Activated CD4-positive, alpha-beta T cell treated with anti-CD3 and anti-CD28 coated beads for 4 hours (primary cell): ENCODE measurements around the gene CSF1R.

Source experiments
- DNase-seq, 2 donors: peaks; one replicate each; pipeline ENCODE4 v3.0.0-alpha.2; 2020

The CSF1R gene

GRCh38 chr5:150120617-150121447 lies 34.5 kb upstream of the CSF1R start:
- no peak for DNase-seq

- no peak for DNase-seq
These were observed 33.7 kb upstream of the CSF1R start for GRCh38 chr5:150120062-150120441.

DNA sequence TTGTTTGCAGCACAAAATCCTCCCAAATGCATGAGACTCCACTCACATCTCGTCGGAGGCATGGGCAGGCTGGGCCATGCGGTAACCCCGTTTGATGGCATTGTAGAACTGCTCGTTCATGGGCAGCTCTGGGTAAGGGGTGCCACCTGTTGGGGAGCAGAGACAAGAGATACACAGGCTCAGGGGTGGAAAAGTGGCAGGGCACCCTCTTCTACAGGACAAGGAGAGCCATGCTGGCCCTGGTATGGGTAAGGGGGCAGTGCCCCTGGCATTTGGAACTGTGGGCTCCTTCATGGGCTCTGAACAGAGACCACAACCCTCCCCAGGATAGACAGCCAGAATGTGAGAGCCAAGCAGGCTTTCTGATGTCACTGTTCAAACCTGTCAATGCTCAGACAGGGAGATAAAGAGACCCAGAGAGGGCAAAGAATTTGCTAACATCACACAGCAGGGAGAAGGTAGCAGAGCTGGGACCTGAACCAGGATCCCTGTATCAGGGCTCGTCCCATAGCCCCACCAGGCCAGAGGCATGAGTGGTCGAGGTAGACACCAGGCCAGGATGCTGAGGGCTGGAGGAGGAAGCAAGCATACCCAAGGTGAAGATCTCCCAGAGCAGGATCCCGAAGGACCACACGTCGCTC lies 33.2 kb upstream of the CSF1R start:
- DNase-seq: no peak

DNA sequence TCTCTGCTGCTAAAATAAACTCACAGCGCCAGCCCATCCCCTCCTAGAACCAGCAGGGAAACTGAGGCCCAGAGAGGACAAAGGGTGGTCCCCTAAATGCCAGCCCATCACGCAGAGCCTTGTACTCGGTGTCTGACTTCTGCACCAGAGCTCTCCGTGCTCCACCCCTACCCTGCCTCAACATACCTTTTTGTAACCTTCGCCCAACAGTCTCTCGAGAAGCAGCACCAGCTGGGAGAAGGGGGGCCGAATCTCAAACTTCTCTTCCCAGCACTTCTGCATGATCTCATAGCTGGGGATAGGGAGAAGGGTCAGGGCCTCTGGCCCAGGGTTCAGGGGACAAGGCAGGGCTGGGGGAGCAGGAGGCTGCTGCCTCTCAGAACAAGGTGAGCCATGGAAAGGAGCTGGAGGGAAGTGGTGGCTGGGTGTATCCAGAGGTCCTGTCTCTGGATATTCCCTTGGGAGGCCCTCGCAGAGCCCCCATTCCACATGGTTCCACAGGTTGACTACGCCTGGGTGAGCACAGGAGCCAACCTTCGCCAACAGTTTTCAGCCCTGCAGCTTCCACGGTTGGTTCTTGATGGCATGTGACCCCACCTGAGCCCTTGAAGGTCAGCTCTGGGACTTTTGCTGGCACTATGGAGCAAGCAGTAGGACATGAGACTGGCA lies 32.3 kb upstream of the CSF1R start:
- DNase-seq: no peak

GRCh38 chr5:150117945-150118560 lies 31.7 kb upstream of the CSF1R start:
- no peak for DNase-seq

DNA sequence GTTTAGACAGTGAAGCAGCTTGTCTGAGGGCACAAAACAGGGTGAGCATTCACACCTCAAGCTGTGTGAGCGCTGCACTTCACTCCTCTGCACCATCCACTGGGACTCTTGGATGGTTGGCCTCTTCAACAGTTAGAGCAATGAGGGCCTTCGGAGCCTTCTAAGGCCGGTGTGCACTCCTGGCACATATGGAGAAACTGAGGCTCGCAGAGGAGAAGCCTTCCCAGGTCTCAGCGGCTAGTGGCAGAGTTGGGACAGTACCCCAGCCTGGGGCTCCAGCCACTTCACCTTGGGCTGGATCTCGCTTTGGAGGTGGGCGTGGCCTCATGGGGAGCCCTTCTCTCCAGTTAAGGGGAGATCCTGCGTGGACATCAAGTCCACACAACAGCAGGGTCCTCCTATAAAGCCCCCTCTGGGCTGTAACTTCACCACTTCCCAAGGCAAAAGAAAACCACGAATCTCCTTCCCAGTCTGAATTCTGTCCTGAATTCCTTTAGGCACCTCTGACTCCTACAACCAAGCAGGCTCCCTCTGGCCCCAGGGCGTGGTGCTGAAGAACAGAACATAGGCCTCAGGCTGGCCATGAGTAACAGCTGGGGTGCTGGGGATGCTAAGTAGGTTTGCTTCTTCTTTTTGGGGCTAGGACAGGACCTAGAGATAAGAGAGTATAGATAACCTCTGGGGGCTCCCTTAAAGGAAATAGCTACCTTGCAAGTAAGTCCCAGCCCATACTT lies 30.5 kb upstream of the CSF1R start:
- DNase-seq: no peak

GRCh38 chr5:150114773-150115408 lies 28.5 kb upstream of the CSF1R start:
- DNase-seq: no peak

DNA sequence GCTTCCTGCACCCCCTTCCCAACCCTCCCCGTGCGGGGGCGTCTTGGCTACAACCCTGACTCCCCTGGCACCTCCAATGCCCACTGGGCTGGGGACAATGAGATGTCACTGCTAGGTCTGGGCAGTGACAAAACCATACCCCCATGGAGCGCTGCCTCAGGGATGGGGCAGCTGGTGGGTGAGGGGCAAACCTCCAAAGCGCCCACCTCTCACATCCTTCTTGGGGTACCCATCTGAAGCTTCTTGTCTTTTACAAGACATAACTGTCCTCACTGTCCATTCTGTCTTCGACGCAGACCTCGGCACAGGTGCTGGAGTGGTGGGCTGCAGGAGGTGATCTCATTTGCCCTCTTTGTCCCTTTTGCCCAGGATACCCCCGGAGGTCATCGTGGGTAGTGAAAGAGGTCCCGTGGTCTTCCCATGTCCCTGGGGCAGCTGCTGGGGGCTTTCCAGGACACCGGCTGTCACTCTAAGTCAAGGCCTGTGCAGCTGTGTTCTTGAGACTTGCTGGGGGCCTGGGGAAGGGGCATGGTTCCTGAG lies 27.8 kb upstream of the CSF1R start:
- DNase-seq: no peak

GRCh38 chr5:150113047-150113744 lies 26.8 kb upstream of the CSF1R start:
- no peak for DNase-seq

DNA sequence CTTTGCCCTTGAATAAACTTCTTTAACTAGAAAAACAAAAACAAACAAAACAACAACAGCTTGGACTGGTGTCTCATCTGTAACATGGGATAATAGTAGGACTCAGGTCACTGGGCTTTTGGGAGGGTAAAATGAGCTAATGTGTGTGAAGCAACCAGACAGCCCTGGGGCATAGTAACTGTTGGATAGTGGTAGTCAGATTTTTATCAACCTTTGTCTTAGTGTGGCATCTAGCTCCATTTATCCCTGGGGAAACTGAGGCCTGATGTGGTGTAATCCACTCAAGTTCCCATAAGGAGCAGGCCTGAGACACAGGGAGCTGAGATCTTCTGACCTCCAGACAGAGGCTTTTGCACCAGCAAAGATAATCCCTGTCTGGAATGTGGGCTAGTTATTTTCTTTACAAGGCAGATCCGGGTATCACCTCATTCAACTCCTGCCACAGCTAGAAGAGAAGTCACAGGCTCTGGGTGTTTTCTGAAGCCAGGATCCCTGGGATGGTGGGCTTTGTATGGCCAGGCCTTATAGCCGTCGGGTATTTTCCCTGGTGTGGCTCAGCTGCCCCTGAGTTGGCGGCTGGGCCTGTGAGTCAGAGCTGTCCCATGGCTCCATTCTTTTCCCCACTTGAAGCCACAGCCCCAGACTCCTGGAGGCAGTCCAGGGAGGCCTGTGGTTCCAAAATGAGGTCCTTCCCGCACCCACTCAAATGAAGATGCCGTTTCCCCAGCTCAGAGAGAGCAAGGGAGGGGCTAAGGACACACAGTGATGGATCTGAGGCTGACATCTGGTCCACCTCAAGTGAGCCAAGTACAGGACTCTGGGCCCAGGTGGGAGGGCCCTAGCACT lies 26.1 kb upstream of the CSF1R start:
- DNase-seq: no peak

GRCh38 chr5:150111122-150111521 lies 24.8 kb upstream of the CSF1R start:
- no peak for DNase-seq

DNA sequence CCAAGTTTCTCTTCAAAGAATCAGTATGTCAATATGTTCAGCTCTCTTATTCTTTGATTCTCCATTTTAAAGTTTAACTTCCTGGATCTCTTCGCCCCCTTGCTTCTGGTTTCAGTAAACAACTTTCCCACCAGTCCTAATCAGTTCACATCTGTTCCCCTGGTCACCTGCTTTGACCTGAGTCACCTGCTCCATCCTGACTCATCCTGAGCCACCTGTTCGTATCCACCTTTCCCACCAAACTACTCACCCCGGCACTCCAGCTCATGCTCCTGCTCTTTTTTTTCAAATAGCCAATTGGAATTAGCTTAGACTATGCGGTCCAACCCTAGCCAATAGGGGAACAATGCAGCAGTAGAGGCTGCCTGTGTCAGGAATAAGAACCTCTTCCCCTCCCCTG lies 23.6 kb upstream of the CSF1R start:
- DNase-seq: no peak

- no peak for DNase-seq
These were observed 22.6 kb upstream of the CSF1R start for GRCh38 chr5:150108711-150109514.

GRCh38 chr5:150107909-150108447 lies 21.6 kb upstream of the CSF1R start:
- DNase-seq: no peak

DNA sequence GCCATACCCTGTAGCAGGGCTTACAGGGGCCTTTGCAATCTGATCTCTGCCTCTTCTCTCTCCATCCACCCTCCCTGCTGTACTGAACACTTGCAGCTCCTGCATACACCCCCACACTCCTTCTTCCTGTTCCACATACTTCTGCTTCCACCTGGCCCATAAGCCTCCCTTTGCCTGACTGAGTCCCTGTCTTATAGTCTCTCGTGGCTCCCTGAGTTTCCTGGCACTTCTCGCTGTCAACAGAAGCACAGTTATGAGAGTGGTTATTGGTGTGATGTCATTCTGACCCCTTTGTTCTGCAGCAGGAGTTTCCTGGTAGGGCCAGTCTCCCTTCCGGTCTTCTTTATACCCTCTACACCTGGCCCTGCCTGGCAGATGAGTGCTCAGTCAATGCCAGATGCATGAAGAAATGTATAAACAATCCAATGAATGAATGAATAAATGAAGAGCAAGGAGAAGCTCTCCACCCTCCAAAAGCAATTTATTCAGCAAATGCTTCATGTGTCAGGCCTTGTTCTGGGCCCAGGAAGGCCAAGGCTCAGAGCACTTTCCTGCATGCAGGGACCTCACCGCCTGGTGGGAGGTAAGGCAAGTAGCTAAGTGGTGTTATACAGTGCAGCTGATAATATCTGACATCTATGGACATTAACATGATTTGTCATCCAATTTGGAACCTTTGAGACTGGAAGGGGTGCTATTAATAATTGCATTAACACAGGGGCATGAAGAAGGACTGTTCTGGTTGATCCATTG lies 20.5 kb upstream of the CSF1R start:
- DNase-seq: no peak

DNA sequence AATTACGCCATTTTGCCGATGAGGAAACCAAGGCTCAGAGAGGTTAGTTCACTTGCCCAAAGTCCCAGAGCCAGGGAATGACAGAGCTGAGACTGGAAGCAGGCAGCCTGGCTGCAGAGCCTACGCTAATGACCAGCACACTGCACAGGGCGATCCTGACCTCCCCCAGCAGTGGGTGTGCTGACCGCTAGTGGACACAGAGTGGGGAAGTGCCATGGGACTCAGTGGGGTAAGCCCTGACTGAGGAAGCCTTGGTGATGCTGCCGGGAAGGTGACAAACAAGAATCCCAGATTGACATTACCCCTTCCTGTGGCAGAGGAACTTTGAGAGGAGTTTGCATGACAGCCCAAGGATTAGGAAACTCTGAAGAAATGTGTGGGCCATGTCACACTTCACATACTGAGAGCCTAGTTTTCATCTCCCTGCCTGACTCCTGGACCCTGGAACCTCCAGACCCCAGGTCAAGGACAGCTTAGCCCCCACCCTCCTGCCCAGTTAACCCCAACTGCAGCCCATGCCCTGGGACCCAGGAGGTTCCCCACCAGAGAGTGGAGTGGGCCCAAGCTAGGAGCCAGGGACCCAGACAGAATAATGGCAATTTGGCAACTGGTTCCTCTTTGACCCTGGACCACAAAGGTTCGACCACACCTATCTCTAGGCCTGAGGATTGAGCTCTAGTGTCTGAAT lies 19.7 kb upstream of the CSF1R start:
- DNase-seq: no peak

DNA sequence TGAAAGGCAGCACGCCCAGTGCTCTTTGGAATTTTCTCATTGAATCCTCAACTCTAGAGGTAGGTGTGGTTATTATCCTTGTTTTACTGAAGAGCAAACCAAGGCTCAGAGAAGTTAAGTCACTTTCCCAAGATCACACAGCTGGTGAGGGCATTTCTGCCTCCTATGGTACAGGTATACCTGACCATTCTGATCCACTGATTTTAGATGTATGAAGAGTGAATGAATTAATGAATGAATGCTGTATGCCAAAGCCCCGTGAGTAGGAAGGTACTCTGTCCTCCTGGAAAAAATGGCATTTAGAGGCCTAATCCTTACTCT lies 18.2 kb upstream of the CSF1R start:
- no peak for DNase-seq
